Activated CD8-positive, alpha-beta memory T cell treated with anti-CD3 and anti-CD28 coated beads for 1 hour (primary cell): ENCODE results near the gene AUTS2.

Experiments used
- DNase-seq, 2 donors: peaks; one replicate each; pipeline ENCODE4 v3.0.0-alpha.2; 2020; ENCODE audit warnings: low read depth in 1 of 2; ENCODE audit errors: extremely low read depth in 1 of 2

The AUTS2 gene

GRCh38 chr7:69873512-69873911 lies 275.2 kb downstream of the AUTS2 start:
- no peak for DNase-seq

GRCh38 chr7:69878015-69878414 lies 279.7 kb downstream of the AUTS2 start:
- no peak for DNase-seq

- no peak for DNase-seq
Observed at GRCh38 chr7:69878591-69878990, 280.3 kb downstream of the AUTS2 start.

GRCh38 chr7:69879989-69880388 lies 281.7 kb downstream of the AUTS2 start:
- no peak for DNase-seq

- no peak for DNase-seq
Observed at GRCh38 chr7:69880840-69881239, 282.6 kb downstream of the AUTS2 start.

- no peak for DNase-seq
Observed at GRCh38 chr7:69882269-69882668, 284.0 kb downstream of the AUTS2 start.

- no peak for DNase-seq
Observed at GRCh38 chr7:69883399-69883891, 285.2 kb downstream of the AUTS2 start.

- DNase-seq: no peak
Observed at GRCh38 chr7:69885431-69885830, 287.2 kb downstream of the AUTS2 start.

- no peak for DNase-seq
Observed at GRCh38 chr7:69889338-69889975, 291.2 kb downstream of the AUTS2 start.

GRCh38 chr7:69889976-69890351 lies 291.7 kb downstream of the AUTS2 start:
- DNase-seq: no peak

GRCh38 chr7:69892790-69893189 lies 294.5 kb downstream of the AUTS2 start:
- DNase-seq: no peak

GRCh38 chr7:69893906-69894305 lies 295.6 kb downstream of the AUTS2 start:
- no peak for DNase-seq

GRCh38 chr7:69895446-69895845 lies 297.2 kb downstream of the AUTS2 start:
- DNase-seq: no peak

- no peak for DNase-seq
Observed at GRCh38 chr7:69896121-69896520, 297.8 kb downstream of the AUTS2 start.

- DNase-seq: no peak
Observed at GRCh38 chr7:69898189-69898588, 299.9 kb downstream of the AUTS2 start.

- no peak for DNase-seq
Observed at GRCh38 chr7:69903410-69903809, 305.1 kb downstream of the AUTS2 start.

GRCh38 chr7:69906283-69906995 lies 308.2 kb downstream of the AUTS2 start:
- DNase-seq: no peak

- no peak for DNase-seq
Observed at GRCh38 chr7:69907720-69908119, 309.4 kb downstream of the AUTS2 start.

GRCh38 chr7:69908454-69908853 lies 310.2 kb downstream of the AUTS2 start:
- no peak for DNase-seq

GRCh38 chr7:69910150-69910549 lies 311.9 kb downstream of the AUTS2 start:
- DNase-seq: no peak

- DNase-seq: no peak
Observed at GRCh38 chr7:69911337-69911736, 313.1 kb downstream of the AUTS2 start.

- DNase-seq: no peak
Observed at GRCh38 chr7:69912141-69912540, 313.9 kb downstream of the AUTS2 start.

GRCh38 chr7:69912846-69913245 lies 314.6 kb downstream of the AUTS2 start:
- DNase-seq: no peak
